Osteocyte (in vitro differentiated cells): ENCODE results near the gene TMPRSS3. TPM values are rescaled to one million over a fixed set of nuclear protein-coding genes. Genes with fewer than 3 reads are reported as not detected.

Source experiments
- DNase-seq: peaks from one replicate; pipeline ENCODE4 v3.0.0; 2021; ENCODE audit warnings: mixed read lengths; ENCODE audit not compliant: unreplicated experiment; ENCODE audit errors: extremely low spot score
- H3K27ac Mint-ChIP-seq: one replicate; pipeline ENCODE4 v1.8.0; 2021; ENCODE audit warnings: mild to moderate bottlenecking, mixed read lengths; ENCODE audit not compliant: unreplicated experiment
- H3K27me3 Mint-ChIP-seq: one replicate; pipeline ENCODE4 v1.8.0; 2021; ENCODE audit warnings: mixed read lengths; ENCODE audit not compliant: unreplicated experiment
- H3K36me3 Mint-ChIP-seq: one replicate; pipeline ENCODE4 v1.8.0; 2021; ENCODE audit warnings: mixed read lengths; ENCODE audit not compliant: unreplicated experiment
- H3K4me1 Mint-ChIP-seq: one replicate; pipeline ENCODE4 v1.8.0; 2021; ENCODE audit warnings: mixed read lengths; ENCODE audit not compliant: unreplicated experiment
- H3K4me3 Mint-ChIP-seq: one replicate; pipeline ENCODE4 v1.8.0; 2021; ENCODE audit warnings: mild to moderate bottlenecking, moderate library complexity, mixed read lengths; ENCODE audit not compliant: unreplicated experiment
- H3K9me3 Mint-ChIP-seq: one replicate; pipeline ENCODE4 v1.8.0; 2021; ENCODE audit warnings: mixed read lengths; ENCODE audit not compliant: unreplicated experiment
- total RNA-seq: library from RNA; stranded (reverse); gene quantifications from 2 replicates; pipeline ENCODE4 v1.2.1, GENCODE V29; 2021
- TF ChIP-seq, protein P1 (sequence below): fragments of 200-600 bp; sonication (generic); IDR thresholded peaks from 2 replicates; pipeline ENCODE4 v1.5.0; 2021; ENCODE audit warnings: antibody characterized with exemption, mild to moderate bottlenecking, moderate library complexity

TMPRSS3 gene
- total RNA-seq, 1 donor from 2014 or later = not detected

- H3K27ac Mint-ChIP-seq = no peak overlapping the region
- H3K9me3 Mint-ChIP-seq = peaks cover 10% of the 10 kb centered on the region
- TF ChIP-seq, protein P1, sequence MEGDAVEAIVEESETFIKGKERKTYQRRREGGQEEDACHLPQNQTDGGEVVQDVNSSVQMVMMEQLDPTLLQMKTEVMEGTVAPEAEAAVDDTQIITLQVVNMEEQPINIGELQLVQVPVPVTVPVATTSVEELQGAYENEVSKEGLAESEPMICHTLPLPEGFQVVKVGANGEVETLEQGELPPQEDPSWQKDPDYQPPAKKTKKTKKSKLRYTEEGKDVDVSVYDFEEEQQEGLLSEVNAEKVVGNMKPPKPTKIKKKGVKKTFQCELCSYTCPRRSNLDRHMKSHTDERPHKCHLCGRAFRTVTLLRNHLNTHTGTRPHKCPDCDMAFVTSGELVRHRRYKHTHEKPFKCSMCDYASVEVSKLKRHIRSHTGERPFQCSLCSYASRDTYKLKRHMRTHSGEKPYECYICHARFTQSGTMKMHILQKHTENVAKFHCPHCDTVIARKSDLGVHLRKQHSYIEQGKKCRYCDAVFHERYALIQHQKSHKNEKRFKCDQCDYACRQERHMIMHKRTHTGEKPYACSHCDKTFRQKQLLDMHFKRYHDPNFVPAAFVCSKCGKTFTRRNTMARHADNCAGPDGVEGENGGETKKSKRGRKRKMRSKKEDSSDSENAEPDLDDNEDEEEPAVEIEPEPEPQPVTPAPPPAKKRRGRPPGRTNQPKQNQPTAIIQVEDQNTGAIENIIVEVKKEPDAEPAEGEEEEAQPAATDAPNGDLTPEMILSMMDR = no peak
- no peak for DNase-seq
- no peak overlapping the region for H3K4me3 Mint-ChIP-seq
- no peaks in the 10 kb centered on the region for H3K4me1 Mint-ChIP-seq
- peaks cover 14% of the 10 kb centered on the region for H3K27me3 Mint-ChIP-seq
- peaks cover 2% of the 10 kb centered on the region for H3K36me3 Mint-ChIP-seq
Measured at GRCh38 chr21:42377951-42378340, 17.9 kb downstream of the TMPRSS3 start.

GRCh38 chr21:42377211-42377950 is 18.5 kb downstream of the TMPRSS3 start:
- peaks cover 7% of the 10 kb centered on the region for H3K9me3 Mint-ChIP-seq
- no peak overlapping the region for H3K27ac Mint-ChIP-seq
- TF ChIP-seq, protein P1 = no peak
- no peaks in the 10 kb centered on the region for H3K36me3 Mint-ChIP-seq
- no peak overlapping the region for H3K4me3 Mint-ChIP-seq
- no peak for DNase-seq
- peaks cover 14% of the 10 kb centered on the region for H3K27me3 Mint-ChIP-seq
- no peaks in the 10 kb centered on the region for H3K4me1 Mint-ChIP-seq

- Mint-ChIP-seq H3K27me3 (peaks cover 14% of the 10 kb centered on the region), H3K36me3 (no peaks in the 10 kb centered on the region), H3K27ac (no peak overlapping the region), H3K4me3 (no peak overlapping the region), H3K4me1 (no peaks in the 10 kb centered on the region), H3K9me3 (peaks cover under 1% of the 10 kb centered on the region)
- TF ChIP-seq, protein P1 = no peak
- no peak for DNase-seq
Measured at GRCh38 chr21:42376338-42376982, 19.4 kb downstream of the TMPRSS3 start.

GRCh38 chr21:42375966-42376337 is 19.9 kb downstream of the TMPRSS3 start:
- Mint-ChIP-seq H3K4me3 (no peak overlapping the region), H3K4me1 (no peaks in the 10 kb centered on the region), H3K9me3 (no peaks in the 10 kb centered on the region), H3K27me3 (peaks cover 14% of the 10 kb centered on the region), H3K27ac (no peak overlapping the region), H3K36me3 (no peaks in the 10 kb centered on the region)
- DNase-seq = no peak
- TF ChIP-seq, protein P1 = no peak

DNA sequence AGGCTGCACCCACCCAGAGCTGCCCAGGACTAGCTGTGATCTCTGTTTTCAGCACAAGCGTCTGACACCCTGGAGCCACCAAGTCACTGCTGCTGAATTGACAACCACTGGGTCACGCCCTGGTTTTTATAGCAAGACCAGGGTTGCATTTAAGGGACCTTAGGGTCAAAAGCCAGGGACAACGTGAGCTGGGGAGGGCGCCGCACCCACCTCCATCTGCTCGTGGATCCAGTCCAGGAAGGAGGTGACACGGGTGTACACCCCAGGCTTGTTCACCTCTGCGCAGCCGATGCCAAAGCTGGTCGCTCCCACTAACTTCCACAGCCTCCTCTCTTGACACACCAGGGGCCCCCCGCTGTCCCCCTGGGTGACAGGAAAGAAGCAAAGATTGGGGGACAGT is 20.3 kb downstream of the TMPRSS3 start:
- no peak overlapping the region for H3K27ac Mint-ChIP-seq
- no peaks in the 10 kb centered on the region for H3K9me3 Mint-ChIP-seq
- no peak for DNase-seq
- no peaks in the 10 kb centered on the region for H3K4me1 Mint-ChIP-seq
- TF ChIP-seq, protein P1 = no peak
- no peaks in the 10 kb centered on the region for H3K36me3 Mint-ChIP-seq
- H3K4me3 Mint-ChIP-seq = no peak overlapping the region
- H3K27me3 Mint-ChIP-seq = peaks cover 18% of the 10 kb centered on the region
